B cell (primary cell): ENCODE measurements around the gene PBLD. TPM values are rescaled to one million over a fixed set of nuclear protein-coding genes. Genes with fewer than 3 reads are reported as not detected.
A peak's percentile ranks its signal among the peaks of the same experiment; 100 is the strongest.

Experiments used
- ATAC-seq: fragments of 200-7000 bp; cut with Tn5 transposase; one replicate; pipeline ENCODE4 v1.10.0; 2021; ENCODE audit warnings: low read depth, mild to moderate bottlenecking, moderate number of reproducible peaks, moderate library complexity
- CTCF ChIA-PET: fragments of 350-600 bp; sonication (Branson Sonifier 250); formaldehyde crosslinking; loops from one replicate; lab custom pipeline; 2021; ENCODE audit warnings: antibody characterized with exemption, inconsistent platforms; lab: Charles Lee
- POLR2A ChIA-PET: fragments of 350-600 bp; sonication (Branson Sonifier 250); formaldehyde crosslinking; loops from one replicate; lab custom pipeline; 2021; ENCODE audit warnings: antibody characterized with exemption; lab: Charles Lee
- DNase-seq: peaks from one replicate; pipeline ENCODE4 v3.0.0; 2013
- H2AFZ ChIP-seq: 2 replicates; pipeline ENCODE4 v1.6.1; 2012; ENCODE audit warnings: mild to moderate bottlenecking, low read depth, low read length; ENCODE audit not compliant: insufficient read depth, poor library complexity, severe bottlenecking
- H3K27ac ChIP-seq, 2 donors: 1 replicate in 1 of 2; 2 replicates in 1 of 2; pipeline ENCODE4 v1.5.1; 2012 to 2013; ENCODE audit warnings: low read length in 2 of 2, mild to moderate bottlenecking in 2 of 2, moderate library complexity in 1 of 2
- H3K27me3 ChIP-seq, 4 experiments: fragments of 200-600 bp in 1 of 4; sonication (generic) in 1 of 4; replicated peaks in 1 of 4; 1 replicate in 2 of 4; 2 replicates in 2 of 4; pipeline versions ENCODE4 v1.6.1 to v1.7.0; 2013 to 2016; ENCODE audit warnings: low read length in 3 of 4, mild to moderate bottlenecking in 2 of 4, mixed read lengths in 1 of 4, moderate library complexity in 1 of 4; ENCODE audit not compliant: insufficient read depth in 4 of 4, control insufficient read depth in 3 of 4; ENCODE audit errors: control extremely low read depth in 1 of 4
- H3K36me3 ChIP-seq, 2 experiments: replicated peaks in 1 of 2; 1 replicate in 1 of 2; 2 replicates in 1 of 2; pipeline versions ENCODE4 v1.6.1 to v1.7.1; 2013; ENCODE audit warnings: low read length in 1 of 2; ENCODE audit not compliant: insufficient read depth in 2 of 2, control insufficient read depth in 1 of 2; ENCODE audit errors: control extremely low read depth in 1 of 2, extremely low read depth in 1 of 2
- H3K4me1 ChIP-seq, 2 donors: fragments of 200-600 bp in 1 of 2; sonication (generic) in 1 of 2; 1 replicate in 1 of 2; 2 replicates in 1 of 2; pipeline versions ENCODE4 v1.5.1 to v1.6.1; 2013 to 2017; ENCODE audit warnings: low read length in 2 of 2; ENCODE audit not compliant: control insufficient read depth in 2 of 2, insufficient read depth in 2 of 2
- H3K4me2 ChIP-seq: replicated peaks from 2 replicates; pipeline ENCODE3; 2012; ENCODE audit warnings: mild to moderate bottlenecking, low read depth, low read length; ENCODE audit not compliant: poor library complexity, severe bottlenecking
- H3K4me3 ChIP-seq, 5 experiments: fragments of 200-600 bp in 1 of 5; sonication (generic) in 1 of 5; 1 replicate in 3 of 5; 2 replicates in 2 of 5; pipeline versions ENCODE4 v1.5.1 to v1.7.0; 2011 to 2016; ENCODE audit warnings: low read length in 4 of 5, mild to moderate bottlenecking in 4 of 5, low read depth in 2 of 5, control low read depth in 1 of 5, moderate library complexity in 1 of 5; ENCODE audit not compliant: insufficient read depth in 1 of 5; ENCODE audit errors: control extremely low read depth in 1 of 5, extremely low read depth in 1 of 5
- H3K79me2 ChIP-seq: fragments of 200-600 bp; sonication (generic); one replicate; pipeline ENCODE4 v1.6.0; 2016; ENCODE audit warnings: low read length; ENCODE audit not compliant: control insufficient read depth, insufficient read depth
- H3K9ac ChIP-seq: fragments of 200-600 bp; sonication (generic); 2 replicates; pipeline ENCODE4 v1.6.1; 2017; ENCODE audit warnings: mild to moderate bottlenecking, low read length, moderate library complexity
- H3K9me3 ChIP-seq, 3 donors: one replicate each; pipeline versions ENCODE4 v1.6.1 to v1.7.1; 2013; ENCODE audit warnings: low read length in 2 of 3; ENCODE audit not compliant: control insufficient read depth in 2 of 3, insufficient read depth in 1 of 3; ENCODE audit errors: control extremely low read depth in 1 of 3
- H4K20me1 ChIP-seq: 2 replicates; pipeline ENCODE4 v1.6.0; 2012; ENCODE audit warnings: mild to moderate bottlenecking, low read length; ENCODE audit not compliant: insufficient read depth, control insufficient read depth, poor library complexity, severe bottlenecking
- H3K27ac Mint-ChIP-seq: one replicate; pipeline ENCODE4 v1.8.0; 2021; ENCODE audit warnings: mixed read lengths
- H3K27me3 Mint-ChIP-seq: one replicate; pipeline ENCODE4 v1.8.0; 2021; ENCODE audit warnings: mixed read lengths
- H3K4me1 Mint-ChIP-seq: one replicate; pipeline ENCODE4 v1.8.0; 2021; ENCODE audit warnings: mixed read lengths
- H3K4me3 Mint-ChIP-seq: one replicate; pipeline ENCODE4 v1.8.0; 2021; ENCODE audit warnings: mixed read lengths
- H3K9me3 Mint-ChIP-seq: one replicate; pipeline ENCODE4 v1.8.0; 2022; ENCODE audit warnings: mixed read lengths; ENCODE audit not compliant: insufficient read depth
- CTCF ChIP-seq: fragments of 200-600 bp; IDR thresholded peaks from one replicate; pipeline ENCODE4 v1.8.0; 2022; ENCODE audit warnings: antibody characterized with exemption, mild to moderate bottlenecking
- EZH2 ChIP-seq: IDR thresholded peaks from 2 replicates; pipeline ENCODE4 v1.6.1; 2012; ENCODE audit warnings: borderline replicate concordance, low read depth, mild to moderate bottlenecking, moderate library complexity, low read length; ENCODE audit not compliant: insufficient read depth, poor library complexity, severe bottlenecking
- WGBS: methylation state at CpG from one replicate; pipeline ENCODE4 v1.1.5; 2013; ENCODE audit warnings: missing lambda C conversion rate; ENCODE audit not compliant: insufficient coverage; 5-methylcytosine and 5-hydroxymethylcytosine counted together
- intact Hi-C: fragments of 100-400 bp; cut with micrococcal nuclease; formaldehyde crosslinking; loops from one replicate; pipeline ENCODE4 v1.10.0; 2022
- polyA plus RNA-seq: library from polyadenylated mRNA; depleted of rRNA; stranded (reverse); fragments of >200 nt; gene quantifications from 2 replicates; pipeline ENCODE4 v1.2.3, GENCODE V29; 2012
- total RNA-seq, 2 donors: library from RNA; stranded (reverse); fragments of 120-200 nt in 1 of 2; gene quantifications; 1 replicate in 1 of 2; 2 replicates in 1 of 2; pipeline versions ENCODE4 v1.2.3 to v1.2.4, GENCODE V29; 2013 to 2022

The PBLD gene
- total and polyA plus RNA-seq, 2 donors (not counting 1 experiment from before 2014, with no cell fraction given): 0.40 to 4.7 TPM

DNA sequence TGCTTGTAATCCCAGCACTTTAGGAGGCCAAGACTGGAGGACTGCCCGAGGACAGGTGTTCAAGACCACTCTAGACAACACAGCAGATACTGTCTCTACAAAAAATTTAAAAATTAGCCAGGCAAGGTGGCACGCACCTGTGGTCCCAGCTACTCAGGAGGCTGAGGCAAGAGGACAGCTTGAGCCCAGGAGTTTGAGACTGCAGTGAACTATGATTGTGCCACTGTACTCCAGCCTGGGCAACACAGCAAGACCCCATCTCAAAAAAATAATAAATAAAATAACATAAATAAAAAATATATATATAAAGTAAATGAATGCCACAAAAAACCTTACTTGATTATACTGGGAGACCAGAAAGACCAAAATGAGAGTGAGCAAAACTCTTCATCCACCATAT lies 20.8 kb upstream of the PBLD start:
- Histone ChIP-seq H3K9me3 (no peaks in the 10 kb centered on the region), H2AFZ (no peak overlapping the region), H3K36me3 (peaks cover 6 to 19% of the 10 kb centered on the region in 2 experiments), H3K79me2 (no peaks in the 10 kb centered on the region), H3K27me3 (no peaks in the 10 kb centered on the region), H3K9ac (no peak overlapping the region), H3K4me2 (no peak overlapping the region), H3K4me1 (no peaks in the 10 kb centered on the region), H4K20me1 (no peaks in the 10 kb centered on the region), H3K4me3 (no peak overlapping the region), H3K27ac (no peak overlapping the region)
- intact Hi-C loops: no loop called here
- WGBS: 100% methylated on average over 2 of the region's 2 CpGs
- no peaks in the 10 kb centered on the region for H3K27me3 Mint-ChIP-seq
- H3K4me1 Mint-ChIP-seq: no peaks in the 10 kb centered on the region
- no peak overlapping the region for H3K27ac Mint-ChIP-seq
- H3K9me3 Mint-ChIP-seq: no peaks in the 10 kb centered on the region
- TF ChIP-seq EZH2: no peak
- no peak for TF ChIP-seq CTCF
- DNase-seq (no peak), ATAC-seq (no peak)
- CTCF ChIA-PET: no interaction called here
- no peak overlapping the region for H3K4me3 Mint-ChIP-seq
- POLR2A ChIA-PET: no interaction called here

DNA sequence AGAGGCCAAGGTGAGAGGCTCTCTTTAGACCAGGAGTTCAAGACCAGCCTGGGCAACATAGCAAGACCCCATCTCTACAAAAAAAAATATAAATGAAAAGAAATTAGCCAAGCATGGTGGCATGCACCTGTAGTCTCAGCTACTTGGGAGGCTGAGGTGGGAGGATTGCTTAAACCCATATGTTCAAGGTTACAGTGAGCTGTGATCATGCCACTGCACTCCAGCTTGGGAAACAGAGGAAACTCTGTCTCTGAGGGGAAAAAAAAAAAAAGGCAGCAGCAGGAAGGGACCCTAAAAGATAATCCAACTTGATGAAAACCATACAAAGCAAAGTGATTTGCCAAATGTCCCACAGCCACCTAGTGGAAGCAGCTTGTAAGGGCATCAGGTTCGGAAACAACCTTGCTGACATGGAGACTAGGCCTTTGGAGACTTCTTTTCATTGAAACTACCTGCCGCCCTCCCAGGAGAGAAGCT lies 15.6 kb upstream of the PBLD start:
- ATAC-seq (peak; percentile 68), DNase-seq (peak; percentile 60)
- no peak overlapping the region for H3K4me3 ChIP-seq
- H4K20me1 ChIP-seq: no peaks in the 10 kb centered on the region
- CTCF ChIA-PET: interaction anchor here (0.7 to 3.1 kb wide), 17 partner anchors 8 to 611 kb away, joined by 3 to 22 read pairs (median 4); partner anchors contain the start of genes HNRNPH3, PBLD and RUFY2
- no peak overlapping the region for H3K9ac ChIP-seq
- no peak overlapping the region for H3K4me2 ChIP-seq
- H3K4me1 ChIP-seq: no peaks in the 10 kb centered on the region
- no peaks in the 10 kb centered on the region for H3K9me3 ChIP-seq
- Mint-ChIP-seq H3K4me3 (no peak overlapping the region), H3K27me3 (no peaks in the 10 kb centered on the region), H3K4me1 (no peaks in the 10 kb centered on the region), H3K9me3 (no peaks in the 10 kb centered on the region), H3K27ac (peak overlapping the region; percentile 70)
- H3K27ac ChIP-seq: peak overlapping the region in 1 of 2 donors; percentile 48
- no peak for TF ChIP-seq EZH2
- TF ChIP-seq CTCF: peak; percentile 80
- H3K27me3 ChIP-seq: no peaks in the 10 kb centered on the region
- POLR2A ChIA-PET: interaction anchor here (0.5 to 1.0 kb wide), 4 partner anchors 9 to 275 kb away, joined by 3 read pairs; no protein-coding TSS in a partner anchor
- H3K36me3 ChIP-seq: peaks cover 5 to 30% of the 10 kb centered on the region in 2 experiments
- H3K79me2 ChIP-seq: no peaks in the 10 kb centered on the region
- no peak overlapping the region for H2AFZ ChIP-seq
- WGBS: 67% methylated on average over 1 of the region's 2 CpGs
- intact Hi-C loops: loop anchor here (2.0 kb wide), 2 partner anchors 16 to 494 kb away; partner anchors contain the start of genes HNRNPH3 and PBLD
